ENCODE data around the gene TMEM14A. TPM values are rescaled to one million over a fixed set of nuclear protein-coding genes. Genes with fewer than 3 reads are reported as not detected.

Gene TMEM14A
- total and polyA plus RNA-seq, 9 of the 15 experiments (the other 6 are each of a cell fraction or from before 2014, with no cell fraction given) = 3.5 to 43.3 (median 8.5) TPM

DNA sequence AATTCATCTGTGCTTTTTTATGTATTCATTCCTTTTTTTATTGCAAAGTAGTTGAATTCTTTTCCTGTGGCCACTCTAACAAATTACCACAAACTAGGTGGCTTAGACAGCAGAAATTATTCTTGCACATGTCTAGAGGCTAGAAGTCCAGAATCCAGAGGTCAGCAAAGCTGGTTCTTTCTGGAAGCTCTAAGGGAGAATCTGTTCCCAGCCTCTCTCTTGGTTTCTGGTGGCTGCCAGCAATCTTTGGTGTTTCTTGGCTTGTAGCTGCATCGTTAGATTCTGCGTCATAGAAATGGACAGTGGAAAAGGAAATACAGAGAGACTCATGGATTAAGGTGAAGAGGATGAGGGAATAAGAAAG, 53.1 kb downstream of the TMEM14A start:
- BruUV-seq (replicated peaks) = no TSS peak
- Histone ChIP-seq H3K27ac (ENCODE audit: extremely low read depth, low read depth, low read length) (no peak overlapping the region), H2AFZ (ENCODE audit: low read depth, low read length) (peak overlapping the region; percentile 76), H4K20me1 (replicated peaks; ENCODE audit: control insufficient read depth, insufficient read depth, low read length) (no peaks in the 10 kb centered on the region), H3K36me3 (ENCODE audit: control insufficient read depth, insufficient read depth, low read length) (no peaks in the 10 kb centered on the region), H3K27me3 (ENCODE audit: control insufficient read depth in 2 of 2, insufficient read depth in 2 of 2, low read length in 2 of 2) (no peaks in the 10 kb centered on the region), H3K79me2 (ENCODE audit: control insufficient read depth, insufficient read depth, low read length) (no peaks in the 10 kb centered on the region), H3K9me1 (ENCODE audit: control insufficient read depth, insufficient read depth, low read length) (no peaks in the 10 kb centered on the region), H3K9me3 (replicated peaks; ENCODE audit: control insufficient read depth, insufficient read depth, low read depth, low read length) (no peaks in the 10 kb centered on the region), H3K4me1 (replicated peaks in 1 of 2; ENCODE audit: control insufficient read depth in 2 of 2, insufficient read depth in 2 of 2, low read length in 2 of 2) (peaks cover 14 to 27% of the 10 kb centered on the region in 2 experiments), H3K4me2 (ENCODE audit: insufficient read depth, low read length) (no peak overlapping the region), H3K9ac (ENCODE audit: insufficient read depth in 1 of 2, low read depth in 2 of 2, low read length in 2 of 2) (no peak overlapping the region), H3K4me3 (no peak overlapping the region)
- POLR2A ChIA-PET = interaction anchor here (0.6 kb wide), 1 partner anchor 370 kb away, joined by 4 read pairs; no protein-coding TSS in a partner anchor
- DNase-seq (ENCODE audit: extremely low read depth in 1 of 4, low spot score in 3 of 4) (no peak), FAIRE-seq (no peak), ATAC-seq (no peak)
- intact Hi-C loops (cut with micrococcal nuclease) = loop anchor here (2.0 to 10.0 kb wide), 2 partner anchors 39 to 271 kb away; partner anchors contain the start of genes GSTA2 and GSTA4
- CTCF ChIA-PET (ENCODE audit: low intra/inter-chr PET ratio) = interaction anchor here (0.6 to 0.7 kb wide), 2 partner anchors 58 to 77 kb away, joined by 3 read pairs; no protein-coding TSS in a partner anchor
- in situ Hi-C loops (cut with MboI) = loop anchor here (10.0 kb wide), 1 partner anchor 331 kb away; no protein-coding TSS in a partner anchor
- TF ChIP-seq ETV1 (tag; conservative IDR thresholded peaks at IDR 0.05; ENCODE audit: low read depth) (no peak), SMAD4 (CRISPR knock-in tag; conservative IDR thresholded peaks at IDR 0.05) (no peak), SP1 (CRISPR knock-in tag; IDR thresholded peaks at IDR 0.05) (no peak), BRD9 (IDR thresholded peaks at IDR 0.05; ENCODE audit: low read depth, partially characterized antibody) (no peak), ZNF57 (CRISPR knock-in tag; IDR thresholded peaks at IDR 0.05) (no peak), ZNF699 (CRISPR knock-in tag; IDR thresholded peaks at IDR 0.05; ENCODE audit: insufficient replicate concordance) (no peak), SMAD3 (CRISPR knock-in tag; conservative IDR thresholded peaks at IDR 0.05) (no peak), ZNF197 (CRISPR knock-in tag; IDR thresholded peaks at IDR 0.05; ENCODE audit: low read depth) (no peak), EP400 (IDR thresholded peaks at IDR 0.05) (no peak), TCF3 (CRISPR knock-in tag; IDR thresholded peaks at IDR 0.05) (no peak)
- TF ChIP-seq, protein P1, sequence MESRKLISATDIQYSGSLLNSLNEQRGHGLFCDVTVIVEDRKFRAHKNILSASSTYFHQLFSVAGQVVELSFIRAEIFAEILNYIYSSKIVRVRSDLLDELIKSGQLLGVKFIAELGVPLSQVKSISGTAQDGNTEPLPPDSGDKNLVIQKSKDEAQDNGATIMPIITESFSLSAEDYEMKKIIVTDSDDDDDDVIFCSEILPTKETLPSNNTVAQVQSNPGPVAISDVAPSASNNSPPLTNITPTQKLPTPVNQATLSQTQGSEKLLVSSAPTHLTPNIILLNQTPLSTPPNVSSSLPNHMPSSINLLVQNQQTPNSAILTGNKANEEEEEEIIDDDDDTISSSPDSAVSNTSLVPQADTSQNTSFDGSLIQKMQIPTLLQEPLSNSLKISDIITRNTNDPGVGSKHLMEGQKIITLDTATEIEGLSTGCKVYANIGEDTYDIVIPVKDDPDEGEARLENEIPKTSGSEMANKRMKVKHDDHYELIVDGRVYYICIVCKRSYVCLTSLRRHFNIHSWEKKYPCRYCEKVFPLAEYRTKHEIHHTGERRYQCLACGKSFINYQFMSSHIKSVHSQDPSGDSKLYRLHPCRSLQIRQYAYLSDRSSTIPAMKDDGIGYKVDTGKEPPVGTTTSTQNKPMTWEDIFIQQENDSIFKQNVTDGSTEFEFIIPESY (CRISPR knock-in tag; IDR thresholded peaks at IDR 0.05) = no peak
- WGBS (ENCODE audit: insufficient coverage, low coverage, missing lambda C conversion rate) = 32% methylated on average over 2 of the region's 2 CpGs

Data from K562 (cell line).